OCI-M1 (cell line): ENCODE measurements around the gene RSRC1.
"Not testable (repeated sequence)": the region's sequence is repeated elsewhere in the genome, so short reads cannot be mapped to it uniquely, and the experiment has no call there.

ENCODE experiments used
- DNase-seq: peaks from one replicate; lab custom pipeline; 2025; lab: John Stamatoyannopoulos, UW

RSRC1 gene

GRCh38 chr3:158531334-158531733 lies 421.4 kb downstream of the RSRC1 start:
- no peak for DNase-seq

- peak; percentile 51 for DNase-seq
Measured at GRCh38 chr3:158532099-158532734, 422.3 kb downstream of the RSRC1 start.

- DNase-seq = no peak
Measured at GRCh38 chr3:158535918-158536317, 426.0 kb downstream of the RSRC1 start.

GRCh38 chr3:158539414-158540014 lies 429.6 kb downstream of the RSRC1 start:
- DNase-seq = peak; percentile 67

- no peak for DNase-seq
Measured at GRCh38 chr3:158540066-158540465, 430.2 kb downstream of the RSRC1 start.

- no peak for DNase-seq
Measured at GRCh38 chr3:158548691-158549090, 438.8 kb downstream of the RSRC1 start.

- not testable (repeated sequence) for DNase-seq
Measured at GRCh38 chr3:158549938-158550337, 440.0 kb downstream of the RSRC1 start.

GRCh38 chr3:158552124-158552523 lies 442.2 kb downstream of the RSRC1 start:
- no peak for DNase-seq

- no peak for DNase-seq
Measured at GRCh38 chr3:158559504-158559903, 449.6 kb downstream of the RSRC1 start.

GRCh38 chr3:158560979-158561378 lies 451.1 kb downstream of the RSRC1 start:
- DNase-seq = no peak

- DNase-seq = no peak
Measured at GRCh38 chr3:158562674-158563073, 452.8 kb downstream of the RSRC1 start.

GRCh38 chr3:158563076-158563475 lies 453.2 kb downstream of the RSRC1 start:
- no peak for DNase-seq

GRCh38 chr3:158565076-158565475 lies 455.2 kb downstream of the RSRC1 start:
- no peak for DNase-seq

- DNase-seq = no peak
Measured at GRCh38 chr3:158568784-158569183, 458.9 kb downstream of the RSRC1 start.

GRCh38 chr3:158569794-158570193 lies 459.9 kb downstream of the RSRC1 start:
- no peak for DNase-seq

- peak; percentile 94 for DNase-seq
Measured at GRCh38 chr3:158570999-158571702, 461.3 kb downstream of the RSRC1 start, which contains the start of gene MLF1. Gene MLF1 (plus strand): TSS chr3:158571194. CDS start chr3:158571301, 107 bp downstream.

GRCh38 chr3:158571969-158572765 lies 462.3 kb downstream of the RSRC1 start:
- no peak for DNase-seq

GRCh38 chr3:158572766-158573060 lies 462.8 kb downstream of the RSRC1 start:
- no peak for DNase-seq

GRCh38 chr3:158573714-158574113 lies 463.8 kb downstream of the RSRC1 start:
- DNase-seq = no peak

- DNase-seq = no peak
Measured at GRCh38 chr3:158574646-158575045, 464.8 kb downstream of the RSRC1 start.

- no peak for DNase-seq
Measured at GRCh38 chr3:158590223-158590622, 480.3 kb downstream of the RSRC1 start.
